Esophagus muscularis mucosa (tissue), 3 donors: Measurements from ENCODE around the gene CST4.

ENCODE experiments used
- CTCF ChIP-seq, 3 experiments: fragments of 200-600 bp in 2 of 3; fragments of 450-650 bp in 1 of 3; sonication (generic) in 2 of 3; IDR thresholded peaks; one replicate each; pipeline ENCODE4 v1.5.1; 2017 to 2019; ENCODE audit warnings: antibody characterized with exemption in 3 of 3, mild to moderate bottlenecking in 2 of 3, moderate library complexity in 1 of 3
- POLR2A ChIP-seq: fragments of 450-650 bp; IDR thresholded peaks from one replicate; pipeline ENCODE4 v1.6.1; 2017; ENCODE audit warnings: antibody characterized with exemption, moderate library complexity, mild to moderate bottlenecking, low read depth
- POLR2AphosphoS5 ChIP-seq, 2 donors: sonication (generic); formaldehyde crosslinking; IDR thresholded peaks; one replicate each; pipeline ENCODE4 v1.6.1; 2017; ENCODE audit warnings: antibody characterized with exemption in 2 of 2

DNA sequence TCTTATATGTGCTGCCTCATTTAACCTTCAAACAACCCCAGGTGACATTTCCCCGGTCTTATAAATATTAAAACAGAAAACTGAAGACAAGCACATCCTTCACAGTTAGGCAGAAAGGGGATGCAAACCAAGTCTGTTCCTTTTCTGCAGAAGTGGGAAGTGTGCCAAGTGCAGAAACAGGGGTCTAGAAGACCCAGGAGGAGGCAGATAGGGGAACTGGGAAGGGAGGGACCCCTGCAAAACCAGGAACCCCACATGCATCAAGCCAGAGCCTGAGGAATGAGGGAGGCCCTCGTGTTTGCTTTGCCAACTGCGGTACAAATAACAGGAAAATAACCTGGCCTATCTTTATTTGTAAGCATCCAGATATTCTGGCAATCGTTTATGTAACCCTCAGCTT lies 34.1 kb downstream of the CST4 start:
- TF ChIP-seq CTCF (IDR thresholded peaks at IDR 0.05) = no peak
- TF ChIP-seq POLR2A = no peak
- TF ChIP-seq POLR2AphosphoS5 (IDR thresholded peaks at IDR 0.05) = no peak
